Panc1 (cell line): ENCODE measurements around the gene CDKN1A.

Source experiments
- CTCF ChIP-seq: fragments of 450-650 bp; IDR thresholded peaks from 2 replicates; pipeline ENCODE4 v1.5.1; 2017; ENCODE audit warnings: mild to moderate bottlenecking
- POLR2AphosphoS5 ChIP-seq: IDR thresholded peaks from 2 replicates; pipeline ENCODE4 v1.6.1; 2012; ENCODE audit warnings: mild to moderate bottlenecking, low read depth, low read length, moderate library complexity
- REST ChIP-seq, 2 experiments: IDR thresholded peaks; 2 replicates each; pipeline ENCODE4 v1.6.1; 2011 to 2012; ENCODE audit warnings: low read depth in 2 of 2, control low read depth in 1 of 2, low read length in 1 of 2, mild to moderate bottlenecking in 1 of 2, moderate library complexity in 1 of 2; ENCODE audit not compliant: insufficient read depth in 1 of 2
- TCF7L2 ChIP-seq: IDR thresholded peaks from 2 replicates; pipeline ENCODE4 v1.6.1; 2011; ENCODE audit warnings: mild to moderate bottlenecking, low read depth, low read length, inconsistent platforms

GRCh38 chr6:36636283-36636682, 42.2 kb upstream of the CDKN1A start:
- TF ChIP-seq CTCF: no peak
- TF ChIP-seq TCF7L2: no peak
- no peak for TF ChIP-seq POLR2AphosphoS5
- no peak for TF ChIP-seq REST (IDR thresholded peaks at IDR 0.05; ENCODE audit: insufficient read depth in 1 of 2, low read depth in 2 of 2, low read length in 1 of 2)
